ENCODE results near the gene RAC2.

The RAC2 gene

GRCh38 chr22:37194750-37195149 lies 49.3 kb downstream of the RAC2 start:
- H3K4me1 ChIP-seq (ENCODE audit: control insufficient read depth, insufficient read depth, low read length) = peaks cover 23% of the 10 kb centered on the region
- no peak overlapping the region for H3K9ac ChIP-seq (ENCODE audit: low read depth, low read length)
- H3K4me2 ChIP-seq (ENCODE audit: low read length) = no peak overlapping the region
- H3K4me3 ChIP-seq (ENCODE audit: low read length) = no peak overlapping the region
- H3K36me3 ChIP-seq (ENCODE audit: insufficient read depth, low read length) = no peaks in the 10 kb centered on the region
- no peaks in the 10 kb centered on the region for H3K27me3 ChIP-seq (ENCODE audit: control insufficient read depth, insufficient read depth, low read length)
- H3K9me3 ChIP-seq (replicated peaks; ENCODE audit: low read length) = no peaks in the 10 kb centered on the region

- H3K4me1 ChIP-seq (ENCODE audit: control insufficient read depth, insufficient read depth, low read length) = peaks cover 17% of the 10 kb centered on the region
- H3K9ac ChIP-seq (ENCODE audit: low read depth, low read length) = no peak overlapping the region
- no peak overlapping the region for H3K4me3 ChIP-seq (ENCODE audit: low read length)
- no peaks in the 10 kb centered on the region for H3K27me3 ChIP-seq (ENCODE audit: control insufficient read depth, insufficient read depth, low read length)
- no peaks in the 10 kb centered on the region for H3K36me3 ChIP-seq (ENCODE audit: insufficient read depth, low read length)
- no peaks in the 10 kb centered on the region for H3K9me3 ChIP-seq (replicated peaks; ENCODE audit: low read length)
- H3K4me2 ChIP-seq (ENCODE audit: low read length) = no peak overlapping the region
Measured at GRCh38 chr22:37193629-37194191, 50.4 kb downstream of the RAC2 start.

GRCh38 chr22:37192741-37193140 lies 51.3 kb downstream of the RAC2 start:
- Histone ChIP-seq H3K4me1 (ENCODE audit: control insufficient read depth, insufficient read depth, low read length) (peaks cover 18% of the 10 kb centered on the region), H3K36me3 (ENCODE audit: insufficient read depth, low read length) (no peaks in the 10 kb centered on the region), H3K4me2 (ENCODE audit: low read length) (no peak overlapping the region), H3K9ac (ENCODE audit: low read depth, low read length) (no peak overlapping the region), H3K9me3 (replicated peaks; ENCODE audit: low read length) (no peaks in the 10 kb centered on the region), H3K4me3 (ENCODE audit: low read length) (no peak overlapping the region), H3K27me3 (ENCODE audit: control insufficient read depth, insufficient read depth, low read length) (no peaks in the 10 kb centered on the region)

GRCh38 chr22:37192204-37192603 lies 51.9 kb downstream of the RAC2 start:
- H3K4me1 ChIP-seq (ENCODE audit: control insufficient read depth, insufficient read depth, low read length) = peaks cover 18% of the 10 kb centered on the region
- no peaks in the 10 kb centered on the region for H3K9me3 ChIP-seq (replicated peaks; ENCODE audit: low read length)
- H3K9ac ChIP-seq (ENCODE audit: low read depth, low read length) = no peak overlapping the region
- H3K4me2 ChIP-seq (ENCODE audit: low read length) = no peak overlapping the region
- no peaks in the 10 kb centered on the region for H3K27me3 ChIP-seq (ENCODE audit: control insufficient read depth, insufficient read depth, low read length)
- no peak overlapping the region for H3K4me3 ChIP-seq (ENCODE audit: low read length)
- no peaks in the 10 kb centered on the region for H3K36me3 ChIP-seq (ENCODE audit: insufficient read depth, low read length)

- H3K4me1 ChIP-seq (ENCODE audit: control insufficient read depth, insufficient read depth, low read length) = peaks cover 18% of the 10 kb centered on the region
- no peaks in the 10 kb centered on the region for H3K27me3 ChIP-seq (ENCODE audit: control insufficient read depth, insufficient read depth, low read length)
- no peaks in the 10 kb centered on the region for H3K36me3 ChIP-seq (ENCODE audit: insufficient read depth, low read length)
- no peaks in the 10 kb centered on the region for H3K9me3 ChIP-seq (replicated peaks; ENCODE audit: low read length)
- no peak overlapping the region for H3K4me3 ChIP-seq (ENCODE audit: low read length)
- no peak overlapping the region for H3K9ac ChIP-seq (ENCODE audit: low read depth, low read length)
- no peak overlapping the region for H3K4me2 ChIP-seq (ENCODE audit: low read length)
Measured at GRCh38 chr22:37190262-37190780, 53.7 kb downstream of the RAC2 start.

- no peaks in the 10 kb centered on the region for H3K36me3 ChIP-seq (ENCODE audit: insufficient read depth, low read length)
- no peaks in the 10 kb centered on the region for H3K27me3 ChIP-seq (ENCODE audit: control insufficient read depth, insufficient read depth, low read length)
- H3K4me3 ChIP-seq (ENCODE audit: low read length) = no peak overlapping the region
- peaks cover 18% of the 10 kb centered on the region for H3K4me1 ChIP-seq (ENCODE audit: control insufficient read depth, insufficient read depth, low read length)
- H3K9me3 ChIP-seq (replicated peaks; ENCODE audit: low read length) = no peaks in the 10 kb centered on the region
- H3K4me2 ChIP-seq (ENCODE audit: low read length) = no peak overlapping the region
- no peak overlapping the region for H3K9ac ChIP-seq (ENCODE audit: low read depth, low read length)
Measured at GRCh38 chr22:37188901-37189466, 55.1 kb downstream of the RAC2 start.

- Histone ChIP-seq H3K36me3 (ENCODE audit: insufficient read depth, low read length) (no peaks in the 10 kb centered on the region), H3K4me1 (ENCODE audit: control insufficient read depth, insufficient read depth, low read length) (peaks cover 18% of the 10 kb centered on the region), H3K4me2 (ENCODE audit: low read length) (peak within 1 kb of the TSS; percentile 85), H3K9ac (ENCODE audit: low read depth, low read length) (peak within 1 kb of the TSS; percentile 82), H3K4me3 (ENCODE audit: low read length) (peak within 1 kb of the TSS; percentile 66), H3K27me3 (ENCODE audit: control insufficient read depth, insufficient read depth, low read length) (no peaks in the 10 kb centered on the region), H3K9me3 (replicated peaks; ENCODE audit: low read length) (no peaks in the 10 kb centered on the region)
Measured at GRCh38 chr22:37187891-37188761, 55.9 kb downstream of the RAC2 start, which contains the start of gene C1QTNF6. Gene C1QTNF6, minus strand, starts transcription at chr22:37188247. Its CDS starts 34 bp downstream, at chr22:37188213.

GRCh38 chr22:37187552-37187890 lies 56.5 kb downstream of the RAC2 start:
- H3K9ac ChIP-seq (ENCODE audit: low read depth, low read length) = peak overlapping the region; percentile 82
- peak overlapping the region; percentile 66 for H3K4me3 ChIP-seq (ENCODE audit: low read length)
- H3K9me3 ChIP-seq (replicated peaks; ENCODE audit: low read length) = no peaks in the 10 kb centered on the region

GRCh38 chr22:37186997-37187522 lies 57.0 kb downstream of the RAC2 start:
- H3K27me3 ChIP-seq (ENCODE audit: control insufficient read depth, insufficient read depth, low read length) = no peaks in the 10 kb centered on the region
- H3K4me2 ChIP-seq (ENCODE audit: low read length) = peak overlapping the region; percentile 85
- H3K9me3 ChIP-seq (replicated peaks; ENCODE audit: low read length) = no peaks in the 10 kb centered on the region
- H3K36me3 ChIP-seq (ENCODE audit: insufficient read depth, low read length) = no peaks in the 10 kb centered on the region
- peaks cover 18% of the 10 kb centered on the region for H3K4me1 ChIP-seq (ENCODE audit: control insufficient read depth, insufficient read depth, low read length)
- H3K9ac ChIP-seq (ENCODE audit: low read depth, low read length) = peak overlapping the region; percentile 82
- H3K4me3 ChIP-seq (ENCODE audit: low read length) = peak overlapping the region; percentile 66

More at GRCh38 chr22:37187552-37187890, 56.5 kb downstream of the RAC2 start:
- Histone ChIP-seq H3K4me2 (ENCODE audit: low read length) (peak overlapping the region; percentile 85), H3K36me3 (ENCODE audit: insufficient read depth, low read length) (no peaks in the 10 kb centered on the region), H3K4me1 (ENCODE audit: control insufficient read depth, insufficient read depth, low read length) (peaks cover 18% of the 10 kb centered on the region), H3K27me3 (ENCODE audit: control insufficient read depth, insufficient read depth, low read length) (no peaks in the 10 kb centered on the region)

GRCh38 chr22:37186228-37186996 lies 57.7 kb downstream of the RAC2 start:
- H3K4me1 ChIP-seq (ENCODE audit: control insufficient read depth, insufficient read depth, low read length) = peaks cover 18% of the 10 kb centered on the region
- H3K36me3 ChIP-seq (ENCODE audit: insufficient read depth, low read length) = no peaks in the 10 kb centered on the region
- H3K9me3 ChIP-seq (replicated peaks; ENCODE audit: low read length) = no peaks in the 10 kb centered on the region
- H3K4me2 ChIP-seq (ENCODE audit: low read length) = no peak overlapping the region
- no peak overlapping the region for H3K4me3 ChIP-seq (ENCODE audit: low read length)
- no peaks in the 10 kb centered on the region for H3K27me3 ChIP-seq (ENCODE audit: control insufficient read depth, insufficient read depth, low read length)
- no peak overlapping the region for H3K9ac ChIP-seq (ENCODE audit: low read depth, low read length)
